ENCODE measurements around the gene PCDH8.

The PCDH8 gene

GRCh38 chr13:52845766-52846566, 2.5 kb downstream of the PCDH8 start:
- DNase-seq (ENCODE audit: extremely low read depth, low read depth): no peak
- TF ChIP-seq CTCF (IDR thresholded peaks at IDR 0.05; ENCODE audit: low read depth, low read length): no peak

- TF ChIP-seq CTCF (IDR thresholded peaks at IDR 0.05; ENCODE audit: low read depth, low read length): no peak
- DNase-seq (ENCODE audit: extremely low read depth, low read depth): no peak
Measured at GRCh38 chr13:52845334-52845761, 3.1 kb downstream of the PCDH8 start.

DNA sequence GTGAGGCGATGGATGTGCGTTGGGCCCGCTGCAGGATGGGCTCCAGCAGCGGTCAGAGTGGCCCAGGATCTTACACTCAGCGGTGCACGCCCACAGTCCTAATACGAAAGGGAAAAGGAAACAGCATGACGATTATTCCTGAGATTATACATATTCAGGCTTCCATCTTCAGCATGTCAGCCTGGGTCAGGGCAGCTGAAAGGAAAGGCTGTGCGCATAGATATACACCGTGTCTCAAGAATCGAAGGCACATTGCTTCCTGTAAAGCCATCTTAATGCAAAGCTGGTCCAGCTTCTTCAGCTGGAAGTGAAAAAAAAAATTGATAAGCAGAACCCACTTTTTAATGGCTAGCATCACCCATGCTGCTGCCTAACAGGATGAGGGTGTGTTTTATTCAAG, 3.6 kb downstream of the PCDH8 start:
- DNase-seq (ENCODE audit: extremely low read depth, low read depth): no peak
- TF ChIP-seq CTCF (IDR thresholded peaks at IDR 0.05; ENCODE audit: low read depth, low read length): no peak

- TF ChIP-seq CTCF (IDR thresholded peaks at IDR 0.05; ENCODE audit: low read depth, low read length): no peak
Measured at GRCh38 chr13:52842441-52842840, 6.0 kb downstream of the PCDH8 start.

DNA sequence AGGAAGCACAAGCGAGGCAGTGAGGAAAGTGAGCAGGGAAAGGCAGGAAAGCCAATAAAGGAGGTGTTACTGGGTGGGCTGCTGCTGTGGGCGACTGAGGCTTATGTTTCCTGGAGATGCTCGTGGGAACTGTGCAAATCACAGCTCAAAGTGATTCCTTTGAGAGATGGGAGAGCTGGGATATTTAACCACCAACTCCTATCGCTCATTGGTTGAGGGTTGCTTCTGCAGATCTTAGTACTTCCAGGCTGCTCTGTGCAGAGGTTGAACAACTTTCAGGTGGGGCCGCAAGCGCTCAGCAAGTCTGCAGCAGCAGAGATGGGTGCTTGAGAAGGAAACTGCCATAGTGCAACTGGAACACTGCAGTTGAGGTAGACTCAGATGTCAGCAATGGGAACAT, 8.4 kb downstream of the PCDH8 start:
- no peak for DNase-seq (ENCODE audit: extremely low read depth, low read depth)
- TF ChIP-seq CTCF (IDR thresholded peaks at IDR 0.05; ENCODE audit: low read depth, low read length): no peak

More at GRCh38 chr13:52842441-52842840, 6.0 kb downstream of the PCDH8 start:
- no peak for DNase-seq (ENCODE audit: extremely low read depth, low read depth)

- no peak for DNase-seq (ENCODE audit: extremely low read depth, low read depth)
- TF ChIP-seq CTCF (IDR thresholded peaks at IDR 0.05; ENCODE audit: low read depth, low read length): no peak
Measured at GRCh38 chr13:52838433-52839107, 9.9 kb downstream of the PCDH8 start.

DNA sequence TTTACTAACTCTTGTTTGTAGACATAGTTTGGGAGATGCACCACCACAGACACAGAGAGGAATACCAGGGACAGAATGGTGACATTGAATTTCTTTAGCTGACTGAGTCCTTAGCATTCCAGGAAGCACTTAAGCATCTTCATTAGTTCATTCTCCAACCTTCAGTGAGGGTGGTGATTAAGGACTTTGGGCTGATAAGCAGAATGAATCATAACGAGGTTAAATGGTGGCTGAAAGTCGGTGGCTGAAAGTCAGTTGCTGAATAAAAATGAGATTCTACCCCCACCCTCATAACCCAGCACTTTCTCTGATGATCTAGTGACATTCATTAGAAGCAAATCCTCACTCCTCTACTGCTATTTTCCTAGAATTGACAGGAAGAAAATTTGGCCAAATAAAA, 10.6 kb downstream of the PCDH8 start:
- TF ChIP-seq CTCF (IDR thresholded peaks at IDR 0.05; ENCODE audit: low read depth, low read length): no peak
- DNase-seq (ENCODE audit: extremely low read depth, low read depth): no peak

All from AG09319 (cell line).